NCI-H1092 (cell line): Measurements from ENCODE around the gene PDE11A.
"Not testable (repeated sequence)": the region's sequence is repeated elsewhere in the genome, so short reads cannot be mapped to it uniquely, and the experiment has no call there.

Experiments
- DNase-seq: peaks from one replicate; lab custom pipeline; 2025; lab: John Stamatoyannopoulos, UW

Gene PDE11A

DNA sequence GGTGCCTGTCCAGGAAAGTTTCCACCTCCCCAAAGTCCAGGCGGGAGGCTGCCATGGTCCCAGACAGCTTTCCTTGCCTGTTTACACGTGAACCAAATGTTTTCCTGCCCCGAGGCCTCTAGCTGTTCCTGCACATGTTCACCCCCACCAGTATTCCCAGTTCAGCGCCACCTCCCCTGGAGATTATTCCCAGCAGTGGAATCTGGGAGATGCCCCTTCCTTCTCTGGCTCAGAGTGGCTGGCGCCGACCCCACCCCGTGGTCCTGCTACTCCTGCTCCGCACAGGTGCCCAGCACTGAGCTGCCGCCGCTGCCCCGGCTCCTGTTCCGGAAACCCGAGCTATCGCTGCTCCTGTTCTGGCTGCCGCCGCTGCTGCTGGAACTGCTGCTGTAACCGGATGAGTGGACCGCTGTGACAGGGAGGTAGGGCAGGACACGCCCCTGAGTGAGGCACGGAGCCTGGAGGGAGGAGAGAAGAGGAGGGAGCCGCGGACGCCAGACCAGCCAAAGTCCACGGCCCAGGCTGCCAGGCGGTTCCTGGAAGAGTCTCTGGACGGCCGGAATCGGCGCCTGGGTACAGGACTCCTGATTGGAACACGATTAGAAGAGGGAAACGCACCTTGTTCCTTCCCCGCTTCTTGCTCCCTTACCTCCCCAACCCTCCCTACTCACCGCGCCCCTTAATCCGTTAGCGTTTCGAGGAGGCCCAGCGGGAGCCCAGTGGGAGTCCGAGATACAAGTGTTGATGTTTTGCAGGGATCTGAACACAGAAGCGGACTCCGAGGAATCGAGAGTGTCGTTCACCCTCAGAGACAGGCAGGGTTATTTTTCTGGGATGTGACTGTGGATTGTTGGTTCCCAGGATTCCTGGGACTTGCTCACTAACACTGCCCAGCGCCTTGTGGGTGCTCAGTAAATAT lies at the start of gene PDE11A:
PDE11A (minus strand) TSS at position 395 of the 919 bp plus-strand sequence; CDS start at position 55, 340 bp downstream.
- DNase-seq: peak; percentile 69

DNA sequence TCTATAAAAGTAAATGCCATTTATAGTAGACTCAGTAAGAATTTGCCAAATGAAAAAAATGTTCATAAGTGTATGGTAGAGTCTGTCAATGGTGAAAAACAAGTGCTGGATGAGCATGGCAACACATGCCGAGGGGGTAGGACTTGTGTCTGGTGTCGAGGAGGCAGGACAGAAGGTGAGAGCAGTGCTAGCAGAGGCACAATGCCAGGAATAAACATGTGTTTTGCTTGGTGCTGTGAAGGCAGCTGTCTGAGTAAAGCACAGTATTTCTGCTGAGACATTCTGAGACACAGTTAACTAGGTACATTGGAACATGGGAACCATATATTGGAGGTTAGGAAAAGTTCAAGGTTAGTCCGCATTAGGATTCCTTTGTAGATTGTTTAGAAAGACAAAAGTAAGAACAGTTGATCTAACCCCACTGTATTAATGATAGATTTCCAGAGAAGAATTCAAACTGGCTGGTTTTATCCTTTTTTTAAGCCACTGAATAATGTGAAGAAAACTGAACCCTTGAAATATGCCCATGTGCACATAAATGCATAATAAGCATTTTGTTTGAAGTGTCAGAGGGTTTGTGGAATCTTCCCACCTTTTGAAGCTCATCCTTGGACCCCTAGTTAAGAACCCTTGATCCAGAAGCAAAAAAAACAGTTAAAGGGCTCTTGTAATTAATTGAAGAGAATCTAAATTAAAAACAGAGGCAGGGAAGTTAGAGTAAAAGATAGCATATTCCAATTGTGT lies 46.8 kb upstream of the PDE11A start:
- no peak for DNase-seq

- DNase-seq: no peak
Measured at GRCh38 chr2:178117725-178118124, 45.1 kb upstream of the PDE11A start.

GRCh38 chr2:178115271-178115670 lies 42.7 kb upstream of the PDE11A start:
- DNase-seq: no peak

GRCh38 chr2:178114462-178114861 lies 41.9 kb upstream of the PDE11A start:
- DNase-seq: no peak

GRCh38 chr2:178112202-178113152 lies 39.9 kb upstream of the PDE11A start, which contains the start of gene RBM45:
Gene RBM45 (plus strand): TSS chr2:178112437. CDS start chr2:178112547, 110 bp downstream.
- peak; percentile 76 for DNase-seq

GRCh38 chr2:178111743-178112142 lies 39.2 kb upstream of the PDE11A start:
- DNase-seq: no peak

- DNase-seq: no peak
Measured at GRCh38 chr2:178110681-178111080, 38.1 kb upstream of the PDE11A start.

DNA sequence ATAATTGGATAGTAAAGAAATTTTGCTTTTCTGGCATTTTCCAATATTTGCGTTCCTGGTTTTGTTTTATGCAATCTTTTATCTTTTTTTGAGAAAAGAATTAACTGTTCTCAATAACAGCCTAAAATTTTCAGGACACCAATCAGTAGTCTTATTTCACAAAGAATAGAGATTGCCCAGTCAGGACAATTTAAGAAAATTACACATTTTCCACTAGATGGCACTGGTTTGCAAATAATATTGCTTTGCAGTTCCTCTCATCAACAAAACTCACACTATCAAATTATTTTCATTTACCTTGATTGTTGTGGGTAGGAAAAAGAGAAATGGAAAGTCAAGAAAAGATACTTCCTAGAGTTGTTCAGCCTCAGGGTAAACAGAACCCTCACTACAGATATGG lies 37.2 kb upstream of the PDE11A start:
- DNase-seq: peak; percentile 2

- no peak for DNase-seq
Measured at GRCh38 chr2:178108176-178108575, 35.6 kb upstream of the PDE11A start.

- no peak for DNase-seq
Measured at GRCh38 chr2:178106053-178106452, 33.5 kb upstream of the PDE11A start.

GRCh38 chr2:178105566-178105965 lies 33.0 kb upstream of the PDE11A start:
- no peak for DNase-seq

DNA sequence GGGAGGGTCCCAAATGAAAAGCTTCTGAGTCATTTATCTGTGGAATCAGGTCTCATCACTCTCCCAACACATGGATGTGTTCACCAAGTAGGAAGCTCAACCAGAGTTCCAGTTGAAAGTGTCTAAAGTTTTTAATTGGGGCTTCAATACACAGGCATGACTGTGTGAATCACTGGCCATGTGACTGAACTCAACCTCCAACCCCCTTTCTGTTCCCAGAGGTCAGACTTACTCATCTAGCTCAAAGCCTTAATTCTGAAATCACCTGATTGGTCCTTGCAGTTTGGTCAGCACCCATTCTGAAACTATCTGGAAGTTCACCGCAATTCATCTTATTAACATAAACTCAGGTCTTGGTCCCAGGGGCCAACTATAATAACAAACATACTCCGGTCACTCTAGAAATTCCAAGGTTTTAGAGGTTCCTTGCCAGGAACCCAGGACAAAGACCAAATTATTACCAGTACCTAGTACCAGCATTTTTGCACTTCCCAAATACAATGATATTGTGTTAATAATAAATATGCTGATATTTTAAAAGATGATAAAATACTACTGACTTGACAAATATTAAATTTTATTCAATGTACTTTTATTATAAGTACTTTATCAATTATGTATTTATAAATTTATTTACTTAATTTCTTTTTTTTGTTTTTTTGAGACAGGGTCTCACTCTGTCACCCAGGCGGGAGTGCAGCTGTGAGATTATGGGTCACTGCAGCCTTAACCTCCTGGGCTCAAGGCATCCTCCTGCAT lies 28.9 kb upstream of the PDE11A start:
- DNase-seq: no peak

DNA sequence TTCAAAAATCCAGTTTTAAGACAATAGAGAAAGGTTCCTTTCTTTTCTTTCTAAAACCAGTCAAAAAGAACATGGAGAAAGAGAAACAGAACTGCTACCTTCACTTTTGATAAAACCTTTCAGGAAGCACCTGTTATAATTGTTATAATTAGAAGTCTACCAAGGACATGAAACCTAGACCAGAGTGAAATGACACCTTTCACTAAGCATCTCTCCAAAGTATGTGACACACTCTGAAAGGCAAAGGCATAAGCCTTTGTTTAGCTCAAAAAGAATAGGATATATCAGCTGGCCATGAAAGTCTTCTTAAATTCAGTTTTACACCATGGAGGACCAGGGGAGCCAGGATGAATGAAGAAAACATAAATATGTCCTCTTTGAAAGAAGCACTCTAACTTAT lies 20.9 kb upstream of the PDE11A start:
- DNase-seq: no peak

- no peak for DNase-seq
Measured at GRCh38 chr2:178088774-178089270, 16.2 kb upstream of the PDE11A start.

DNA sequence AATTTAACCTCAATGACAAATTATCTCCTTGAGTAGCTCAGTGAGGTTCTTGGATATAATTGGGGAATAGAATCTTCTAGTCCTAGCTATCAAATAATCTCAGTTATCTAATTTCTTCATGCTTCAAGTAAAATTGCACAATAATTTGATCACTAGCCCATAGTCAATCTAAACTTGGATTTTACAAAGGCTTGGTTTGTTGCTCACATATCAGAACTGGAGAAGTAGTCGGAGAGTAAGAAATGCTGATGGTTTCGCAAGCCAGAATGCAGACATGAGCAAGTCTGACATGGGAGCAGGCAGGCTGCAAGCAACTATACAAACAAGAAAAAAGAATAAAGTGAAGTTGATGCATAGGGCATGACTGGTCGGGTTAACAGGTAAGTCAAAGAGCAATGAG lies 11.7 kb upstream of the PDE11A start:
- no peak for DNase-seq

DNA sequence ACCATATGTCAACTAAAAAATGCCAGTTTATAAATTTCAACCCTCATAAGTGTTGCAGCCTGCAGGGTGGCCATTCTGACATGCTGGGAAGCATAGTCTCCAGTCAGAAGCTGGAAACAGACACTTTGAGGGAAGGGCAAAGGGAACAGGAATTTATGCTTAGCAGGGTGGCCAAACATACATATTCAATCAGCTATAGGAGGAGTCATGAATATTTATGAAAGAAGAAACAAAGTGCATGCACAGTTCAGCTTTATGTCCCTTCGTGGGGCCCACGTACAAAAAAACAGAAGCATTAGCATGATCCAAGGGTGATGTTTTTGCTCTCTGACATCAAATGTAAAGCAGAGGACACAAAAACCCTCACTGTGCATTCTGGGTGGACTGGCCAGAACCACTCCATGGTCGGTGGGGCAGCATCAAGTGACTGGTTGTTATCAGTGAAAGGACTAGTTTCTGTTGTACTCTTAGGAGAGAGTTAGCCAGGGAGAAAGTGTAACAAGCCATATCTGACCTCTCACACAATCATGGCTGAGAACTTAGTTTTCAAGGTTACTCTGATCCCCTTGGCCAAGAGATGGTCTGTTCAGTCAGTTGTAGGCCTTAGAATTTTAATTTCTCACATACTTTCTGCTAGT lies 9.9 kb upstream of the PDE11A start:
- no peak for DNase-seq

GRCh38 chr2:178079279-178079678 lies 6.7 kb upstream of the PDE11A start:
- not testable (repeated sequence) for DNase-seq

DNA sequence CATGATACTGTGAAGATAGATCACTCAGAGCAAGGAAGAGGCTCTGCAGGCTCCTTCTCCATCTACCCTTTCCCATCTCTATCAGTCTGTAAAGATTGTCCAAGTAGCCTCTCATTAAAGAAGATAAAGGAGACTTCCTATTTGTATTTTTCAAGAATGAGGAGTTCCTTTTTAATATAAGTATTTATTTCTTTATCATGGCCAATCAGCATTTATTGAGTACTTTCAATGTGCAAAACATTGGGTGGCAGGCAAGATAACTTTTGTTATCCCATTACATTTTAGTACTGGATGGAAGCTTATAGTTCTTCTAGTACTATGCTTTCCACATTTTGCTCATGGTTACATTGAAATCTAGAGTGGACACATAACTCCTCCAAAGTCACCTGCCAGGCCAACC lies 3.6 kb upstream of the PDE11A start:
- DNase-seq: no peak

DNA sequence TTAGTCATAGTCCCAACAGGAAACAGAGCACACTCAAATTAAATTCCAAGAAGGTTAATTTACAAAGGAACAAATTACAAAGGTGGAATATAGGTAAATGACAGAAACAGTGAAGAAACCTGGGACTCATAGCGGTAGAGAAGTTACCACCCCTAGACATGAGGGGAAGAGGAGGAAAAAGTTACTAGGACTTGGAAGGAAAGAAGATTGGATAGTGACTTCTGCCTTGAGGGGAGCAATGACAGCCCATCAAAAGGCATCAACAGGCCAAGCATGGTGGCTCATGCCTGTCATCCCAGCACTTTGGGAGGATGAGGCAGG lies 2.4 kb upstream of the PDE11A start:
- no peak for DNase-seq
